ENCODE results near the gene ANKRD65. TPM values are rescaled to one million over a fixed set of nuclear protein-coding genes. Genes with fewer than 3 reads are reported as not detected.
"Not testable (repeated sequence)": the region's sequence is repeated elsewhere in the genome, so short reads cannot be mapped to it uniquely, and the experiment has no call there.

The ANKRD65 gene
- total and polyA plus RNA-seq, 7 donors: 0.77 to 5.4 (median 2.4) TPM

DNA sequence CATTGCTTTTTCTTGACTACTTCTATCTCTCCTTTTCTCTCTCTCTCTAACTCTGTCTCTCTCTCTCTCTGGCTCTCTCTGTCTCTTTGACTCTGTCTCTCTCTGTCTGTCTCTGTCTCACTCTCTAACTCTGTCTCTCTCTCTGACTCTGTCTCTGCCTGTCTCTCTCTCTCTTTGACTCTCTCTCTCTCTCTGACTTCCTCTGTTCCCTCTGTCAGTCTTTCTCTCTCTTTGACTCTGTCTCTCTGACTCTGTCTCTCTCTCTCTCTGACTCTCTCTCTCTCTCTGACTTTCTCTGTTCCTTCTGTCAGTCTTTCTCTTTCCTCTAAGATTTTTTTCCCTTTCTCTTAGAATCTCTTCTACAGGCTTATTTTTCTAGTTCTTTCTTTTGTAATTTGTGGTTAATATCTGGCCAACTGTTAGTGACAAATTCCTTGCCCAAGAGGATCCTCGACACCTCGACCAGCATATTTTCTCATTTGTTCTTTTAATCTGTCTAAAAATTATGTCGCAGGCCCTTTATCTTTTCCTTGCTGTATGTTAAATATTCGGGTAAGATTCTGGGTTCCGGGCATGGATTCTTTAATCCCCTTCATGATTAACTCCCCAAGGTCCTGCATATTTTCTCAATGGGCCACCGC is 28.1 kb upstream of the ANKRD65 start, which contains the start of gene ATAD3C:
Gene ATAD3C, plus strand, starts transcription at position 591 of the 641 bp plus-strand sequence. CDS start 995 bp downstream, outside the sequence.
- intact Hi-C loops (cut with DNase I): no loop called here
- H3K27me3 ChIP-seq (ENCODE audit: insufficient read depth in 3 of 3, low read length in 2 of 3): no peaks in the 10 kb centered on the region
- no peak within 1 kb of the TSS for H3K27ac ChIP-seq
- TF ChIP-seq, protein P1, sequence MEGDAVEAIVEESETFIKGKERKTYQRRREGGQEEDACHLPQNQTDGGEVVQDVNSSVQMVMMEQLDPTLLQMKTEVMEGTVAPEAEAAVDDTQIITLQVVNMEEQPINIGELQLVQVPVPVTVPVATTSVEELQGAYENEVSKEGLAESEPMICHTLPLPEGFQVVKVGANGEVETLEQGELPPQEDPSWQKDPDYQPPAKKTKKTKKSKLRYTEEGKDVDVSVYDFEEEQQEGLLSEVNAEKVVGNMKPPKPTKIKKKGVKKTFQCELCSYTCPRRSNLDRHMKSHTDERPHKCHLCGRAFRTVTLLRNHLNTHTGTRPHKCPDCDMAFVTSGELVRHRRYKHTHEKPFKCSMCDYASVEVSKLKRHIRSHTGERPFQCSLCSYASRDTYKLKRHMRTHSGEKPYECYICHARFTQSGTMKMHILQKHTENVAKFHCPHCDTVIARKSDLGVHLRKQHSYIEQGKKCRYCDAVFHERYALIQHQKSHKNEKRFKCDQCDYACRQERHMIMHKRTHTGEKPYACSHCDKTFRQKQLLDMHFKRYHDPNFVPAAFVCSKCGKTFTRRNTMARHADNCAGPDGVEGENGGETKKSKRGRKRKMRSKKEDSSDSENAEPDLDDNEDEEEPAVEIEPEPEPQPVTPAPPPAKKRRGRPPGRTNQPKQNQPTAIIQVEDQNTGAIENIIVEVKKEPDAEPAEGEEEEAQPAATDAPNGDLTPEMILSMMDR (IDR thresholded peaks at IDR 0.05): no peak
- no peak for DNase-seq
- no peaks in the 10 kb centered on the region for H3K4me1 ChIP-seq
- no peaks in the 10 kb centered on the region for H3K36me3 ChIP-seq (ENCODE audit: insufficient read depth in 1 of 2, low read depth in 1 of 2)
- WGBS, 3 donors: 76 to 84% (median 81%) methylated on average over 6 of the region's 6 CpGs
- no peak for ATAC-seq
- no peaks in the 10 kb centered on the region for H3K9me3 ChIP-seq
- no peak within 1 kb of the TSS for H3K4me3 ChIP-seq

DNA sequence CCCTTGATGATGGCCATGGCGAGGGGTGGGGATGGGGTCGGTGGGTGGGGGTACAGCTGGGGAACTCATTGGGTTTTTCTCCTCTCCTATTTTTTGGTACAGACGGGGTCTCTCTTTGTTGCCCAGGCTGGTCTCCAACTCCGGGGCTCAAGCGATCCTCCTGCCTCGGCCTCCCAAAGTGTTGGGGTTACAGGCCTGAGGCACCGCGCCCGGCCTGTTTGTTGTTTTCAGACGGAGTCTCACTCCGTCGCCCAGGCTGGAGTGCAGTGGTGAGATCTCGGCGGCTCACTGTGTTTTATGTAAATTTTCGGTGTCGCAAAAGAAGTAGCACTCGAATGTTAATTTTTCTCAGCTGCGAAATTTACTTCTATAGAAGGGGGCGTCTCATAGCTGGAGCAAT is 25.6 kb upstream of the ANKRD65 start:
- DNase-seq; H3K4me3 ChIP-seq; H3K27ac ChIP-seq; ATAC-seq; intact Hi-C loops (cut with DNase I); H3K9me3 ChIP-seq; H3K36me3 ChIP-seq (ENCODE audit: insufficient read depth in 1 of 2, low read depth in 1 of 2); H3K27me3 ChIP-seq (ENCODE audit: insufficient read depth in 3 of 3, low read length in 2 of 3); H3K4me1 ChIP-seq: not testable (repeated sequence)
- 90 to 94% (median 91%) methylated on average over 17 to 19 of the region's 19 CpGs for WGBS, 3 donors

DNA sequence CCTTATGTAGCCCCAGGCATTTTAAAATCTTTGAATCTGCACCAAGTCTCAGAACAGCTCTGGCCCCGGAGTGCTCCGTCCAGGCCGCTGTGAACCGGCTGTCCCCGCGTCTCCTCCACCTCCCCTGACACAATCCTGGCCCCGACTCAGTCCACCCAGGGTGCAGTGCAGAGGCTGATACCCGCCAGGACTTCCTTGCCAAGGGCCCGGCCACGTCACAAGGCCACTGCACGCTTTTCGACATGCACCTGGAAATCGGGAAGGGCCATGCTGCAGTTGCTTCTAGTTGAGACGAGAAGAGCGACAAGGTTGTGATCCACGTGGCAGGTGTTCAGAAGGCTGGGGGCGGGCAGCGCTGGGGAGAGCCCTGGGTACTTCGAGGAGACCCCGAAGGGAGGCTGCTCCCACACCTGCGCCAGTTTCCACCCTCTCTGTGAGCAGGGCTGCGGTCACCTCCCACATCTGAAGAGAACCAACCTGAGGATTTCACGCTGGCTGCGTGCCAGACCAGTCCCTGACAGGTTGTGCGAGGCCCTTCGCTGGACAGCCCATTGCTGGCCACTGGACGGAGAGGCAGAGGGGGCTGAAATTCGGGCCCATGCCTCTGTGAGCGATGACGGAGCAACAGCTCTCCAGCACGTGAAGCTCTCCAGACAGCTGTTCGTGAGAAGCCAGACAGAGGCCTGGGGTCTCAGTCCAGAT is 21.1 kb upstream of the ANKRD65 start:
- H3K9me3 ChIP-seq: no peaks in the 10 kb centered on the region
- TF ChIP-seq, protein P1 (IDR thresholded peaks at IDR 0.05): no peak
- peaks cover 0 to under 1% (median 0%) of the 10 kb centered on the region in 3 donors for H3K27me3 ChIP-seq (ENCODE audit: insufficient read depth in 3 of 3, low read length in 2 of 3)
- 55 to 57% (median 56%) methylated on average over 32 of the region's 32 CpGs for WGBS, 3 donors
- peak in 1 of 2 donors; percentile 22 for DNase-seq
- no peaks in the 10 kb centered on the region for H3K36me3 ChIP-seq (ENCODE audit: insufficient read depth in 1 of 2, low read depth in 1 of 2)
- peaks cover 9% of the 10 kb centered on the region for H3K4me1 ChIP-seq
- H3K4me3 ChIP-seq: no peak overlapping the region
- intact Hi-C loops (cut with DNase I): loop anchor here in 1 of 2 donors (5.0 kb wide), 1 partner anchor 35 kb away; the partner anchor contains the start of gene MRPL20
- peak; percentile 13 to 34 (median 20) for ATAC-seq
- H3K27ac ChIP-seq: no peak overlapping the region

DNA sequence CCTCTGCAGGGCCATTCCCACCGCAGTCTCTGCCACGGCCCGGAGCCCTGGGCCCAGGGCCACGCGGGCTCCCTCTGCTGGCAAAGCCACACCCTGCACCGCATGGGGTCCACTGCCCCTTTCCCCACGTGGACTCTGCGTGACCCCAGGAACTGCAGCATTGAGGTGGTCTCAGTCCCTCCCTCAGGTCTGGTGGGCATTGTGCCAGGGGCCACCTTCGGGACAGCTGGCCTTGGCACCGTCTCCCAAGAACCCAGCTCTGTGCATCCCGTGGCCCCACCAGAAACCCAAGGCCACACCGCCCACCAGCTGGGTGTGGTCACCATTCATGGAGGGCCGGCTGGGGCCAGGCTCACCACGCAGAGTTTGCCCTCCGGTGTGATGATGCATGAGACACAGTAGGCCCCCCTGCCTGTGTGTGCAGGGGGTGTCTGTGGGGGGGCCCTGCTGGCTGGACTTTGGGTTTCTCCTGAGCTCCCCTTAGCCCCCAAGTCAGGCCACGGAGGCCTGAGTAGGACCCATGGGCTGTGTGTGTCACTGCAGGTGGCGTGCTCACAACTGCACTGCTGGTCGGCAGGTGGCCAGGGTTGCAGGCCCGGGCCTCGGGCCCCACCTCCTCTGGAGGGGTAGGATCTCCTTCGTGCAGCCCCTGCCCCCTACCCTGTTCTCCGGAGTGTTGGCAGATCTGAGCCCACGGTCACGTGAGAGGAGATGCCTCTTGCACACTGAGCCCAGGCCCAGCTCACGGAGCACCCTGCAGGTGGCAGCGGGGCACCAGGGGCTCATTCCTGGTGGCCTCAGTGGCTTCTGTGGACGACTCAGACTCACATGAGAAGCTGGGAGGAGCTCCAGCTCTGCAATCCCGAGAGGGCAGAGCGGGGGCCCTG is 20.2 kb upstream of the ANKRD65 start:
- 18 to 27% (median 22%) methylated on average over 28 to 29 of the region's 29 CpGs for WGBS, 3 donors
- H3K4me1 ChIP-seq: peaks cover 18% of the 10 kb centered on the region
- peak; percentile 64 to 80 for DNase-seq
- H3K27ac ChIP-seq: no peak overlapping the region
- intact Hi-C loops (cut with DNase I): loop anchor here in 1 of 2 donors (5.0 kb wide), 1 partner anchor 34 kb away; the partner anchor contains the start of gene MRPL20
- H3K36me3 ChIP-seq (ENCODE audit: insufficient read depth in 1 of 2, low read depth in 1 of 2): no peaks in the 10 kb centered on the region
- TF ChIP-seq, protein P1 (IDR thresholded peaks at IDR 0.05): peak; percentile 87
- H3K27me3 ChIP-seq (ENCODE audit: insufficient read depth in 3 of 3, low read length in 2 of 3): peaks cover 0 to 8% (median 0%) of the 10 kb centered on the region in 3 donors
- peak overlapping the region; percentile 18 for H3K4me3 ChIP-seq
- peak; percentile 82 to 95 (median 88) for ATAC-seq
- no peaks in the 10 kb centered on the region for H3K9me3 ChIP-seq

All from psoas muscle (tissue), 8 donors.